Measurements from ENCODE around the gene CAMKK2.

DNA sequence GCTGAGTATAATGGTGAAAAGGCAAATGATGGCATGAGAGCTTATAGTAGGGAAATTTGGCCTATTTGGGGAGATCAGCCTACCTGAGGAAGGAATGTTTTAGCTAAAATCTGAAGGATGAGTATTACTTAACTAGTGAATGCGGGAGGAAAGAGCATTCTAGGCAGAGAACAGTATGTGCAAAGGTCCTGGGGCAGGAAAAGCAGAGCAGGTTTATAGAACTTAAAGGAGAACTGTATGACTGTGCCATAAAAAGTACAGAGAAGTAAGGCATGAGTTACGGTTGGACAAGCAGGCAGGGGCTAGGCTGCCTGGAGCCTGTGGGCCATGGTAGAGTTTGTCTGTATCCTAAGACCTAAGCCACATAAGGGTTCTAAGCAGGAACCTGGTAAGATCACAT lies 108.3 kb downstream of the CAMKK2 start:
- TF ChIP-seq YY1 (IDR thresholded peaks at IDR 0.05; ENCODE audit: insufficient read depth, insufficient read length) (no peak), ZNF274 (IDR thresholded peaks at IDR 0.05; ENCODE audit: low read depth, low read length) (no peak), SUZ12 (IDR thresholded peaks at IDR 0.05; ENCODE audit: extremely low read depth, insufficient read depth, insufficient read length) (no peak)

Measured in NT2/D1 (cell line).